Fibroblast of the aortic adventitia (primary cell): ENCODE data around the gene EML6. TPM values are rescaled to one million over a fixed set of nuclear protein-coding genes. Genes with fewer than 3 reads are reported as not detected.
A peak's percentile ranks its signal among the peaks of the same experiment; 100 is the strongest.
"Not testable (repeated sequence)": the region's sequence is repeated elsewhere in the genome, so short reads cannot be mapped to it uniquely, and the experiment has no call there.

Experiments
- DNase-seq: peaks from one replicate; pipeline ENCODE4 v3.0.0-alpha.2; 2010; ENCODE audit warnings: low read depth
- H3K4me3 ChIP-seq: 2 replicates; pipeline ENCODE4 v1.5.1; 2011; ENCODE audit warnings: low read depth, mild to moderate bottlenecking, control low read depth, low read length, moderate library complexity
- CTCF ChIP-seq: IDR thresholded peaks from 2 replicates; pipeline ENCODE4 v1.5.1; 2011; ENCODE audit warnings: mild to moderate bottlenecking, low read length, control low read depth, inconsistent platforms; ENCODE audit not compliant: insufficient read depth
- total RNA-seq: library from RNA; depleted of rRNA; stranded (reverse); fragments of >200 nt; gene quantifications from 2 replicates; pipeline ENCODE4 v1.2.3, GENCODE V29; 2012; ENCODE audit warnings: low replicate concordance

EML6 gene
- total RNA-seq, 1 donor, result 2.8 TPM

- no peak overlapping the region for H3K4me3 ChIP-seq
- no peak for DNase-seq
- no peak for TF ChIP-seq CTCF
Measured at GRCh38 chr2:54831480-54831879, 108.0 kb downstream of the EML6 start.

GRCh38 chr2:54834721-54835120 lies 111.3 kb downstream of the EML6 start:
- no peak for DNase-seq
- H3K4me3 ChIP-seq, result no peak overlapping the region
- TF ChIP-seq CTCF, result no peak

- no peak for TF ChIP-seq CTCF
- no peak for DNase-seq
- H3K4me3 ChIP-seq, result no peak overlapping the region
Measured at GRCh38 chr2:54836477-54836876, 113.0 kb downstream of the EML6 start.

- DNase-seq, result peak; percentile 87
- H3K4me3 ChIP-seq, result no peak overlapping the region
- peak; percentile 93 for TF ChIP-seq CTCF
Measured at GRCh38 chr2:54838585-54839035, 115.1 kb downstream of the EML6 start.

GRCh38 chr2:54839461-54840255 lies 116.2 kb downstream of the EML6 start:
- peak; percentile 6 for TF ChIP-seq CTCF
- peak; percentile 6 for DNase-seq
- H3K4me3 ChIP-seq, result no peak overlapping the region

- TF ChIP-seq CTCF, result no peak
- no peak overlapping the region for H3K4me3 ChIP-seq
- DNase-seq, result no peak
Measured at GRCh38 chr2:54840559-54841468, 117.4 kb downstream of the EML6 start.

GRCh38 chr2:54841500-54841899 lies 118.0 kb downstream of the EML6 start:
- not testable (repeated sequence) for DNase-seq, H3K4me3 ChIP-seq
